ENCODE data around the gene ZNF532.

- TF ChIP-seq CTCF (IDR thresholded peaks at IDR 0.05) (no peak), POLR2AphosphoS5 (IDR thresholded peaks at IDR 0.05) (no peak), POLR2A (IDR thresholded peaks at IDR 0.05) (no peak)
These were observed 13.7 kb upstream of the ZNF532 start for GRCh38 chr18:58850786-58851469.
